H1 (cell line): Measurements from ENCODE around the gene ANXA2. TPM values are rescaled to one million over a fixed set of nuclear protein-coding genes. Genes with fewer than 3 reads are reported as not detected.
A peak's percentile ranks its signal among the peaks of the same experiment; 100 is the strongest.

Experiments
- CEBPB ChIP-seq: IDR thresholded peaks from 2 replicates; pipeline ENCODE4 v1.6.1; 2012; ENCODE audit warnings: low read depth, low read length
- JUND ChIP-seq: IDR thresholded peaks from 2 replicates; pipeline ENCODE4 v1.6.1; 2011; ENCODE audit warnings: mild to moderate bottlenecking, improper control_type of control experiment, low read length
- TCF12 ChIP-seq: IDR thresholded peaks from 2 replicates; pipeline ENCODE4 v1.6.1; 2011; ENCODE audit warnings: low read depth, mild to moderate bottlenecking, low read length
- polyA plus RNA-seq, 7 experiments: library from polyadenylated mRNA; depleted of rRNA in 3 of 7; stranded (reverse) in 5 of 7; unstranded in 2 of 7; fragments of >200 nt in 5 of 7; fragments of 200-250 nt in 2 of 7; gene quantifications; 1 replicate in 5 of 7; 2 replicates in 1 of 7; 4 replicates in 1 of 7; pipeline versions ENCODE4 v1.2.1 to v1.2.3, GENCODE V29; 2011 to 2013; ENCODE audit warnings: missing spikeins in 2 of 7, mixed read lengths in 2 of 7
- total RNA-seq: library from RNA; stranded (reverse); fragmentation: NEBNext Ultra II Directional; extraction: Animal tissue kit (Norgen Biotek cat#: 25700); gene quantifications from 2 replicates; pipeline ENCODE4 v1.2.1, GENCODE V29; 2021

ANXA2 gene
- total and polyA plus RNA-seq, 2 of the 8 experiments (the other 6 are each of a cell fraction or from before 2014, with no cell fraction given), result 178 to 217 TPM

DNA sequence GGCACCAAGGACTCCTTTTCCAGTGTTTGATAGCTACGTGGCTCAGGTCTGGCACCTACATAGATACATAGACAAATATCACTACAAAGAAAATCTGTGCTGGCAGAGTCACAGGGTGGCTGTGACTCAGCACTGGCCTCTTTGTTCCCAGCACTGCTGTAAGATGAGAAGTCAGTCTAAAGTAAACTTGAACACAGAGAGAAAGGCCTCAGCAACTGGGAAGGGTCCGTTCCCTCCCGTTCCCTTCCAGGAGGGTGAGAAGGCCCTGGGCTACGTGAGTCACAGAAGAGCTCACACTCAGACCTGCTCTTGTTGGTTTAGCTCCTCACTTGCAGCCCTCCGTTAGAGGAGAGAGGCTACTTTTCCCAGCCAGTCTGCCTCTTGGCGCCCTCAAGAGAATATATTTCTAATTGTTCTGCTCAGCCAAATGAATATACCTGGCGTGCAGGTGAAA is 23.1 kb downstream of the ANXA2 start (continued):
- TF ChIP-seq JUND (0 out of 2 replicates have a peak, but pooled peaks have one; percentile 26), CEBPB (no peak), TCF12 (no peak)
